Muscle layer of colon (tissue), 2 donors: ENCODE results near the gene ITPKB.

ENCODE experiments used
- H3K27ac ChIP-seq: one replicate; pipeline ENCODE4 v1.7.0; 2013; ENCODE audit warnings: low read depth, mild to moderate bottlenecking, low read length, moderate library complexity
- H3K27me3 ChIP-seq, 2 donors: one replicate each; pipeline ENCODE4 v1.7.0; 2013; ENCODE audit warnings: low read length in 2 of 2, mild to moderate bottlenecking in 2 of 2; ENCODE audit not compliant: insufficient read depth in 2 of 2, control insufficient read depth in 1 of 2
- H3K36me3 ChIP-seq: one replicate; pipeline ENCODE4 v1.7.0; 2013; ENCODE audit warnings: mild to moderate bottlenecking, low read length; ENCODE audit not compliant: insufficient read depth
- H3K4me1 ChIP-seq: one replicate; pipeline ENCODE4 v1.7.0; 2013; ENCODE audit warnings: mild to moderate bottlenecking, low read length; ENCODE audit not compliant: insufficient read depth
- H3K4me3 ChIP-seq, 2 donors: one replicate each; pipeline ENCODE4 v1.7.0; 2013; ENCODE audit warnings: low read length in 2 of 2, low read depth in 1 of 2, mild to moderate bottlenecking in 1 of 2, moderate library complexity in 1 of 2
- H3K9ac ChIP-seq: one replicate; pipeline ENCODE4 v1.7.0; 2013; ENCODE audit warnings: low read length
- H3K9me3 ChIP-seq: one replicate; pipeline ENCODE4 v1.7.0; 2013; ENCODE audit warnings: mild to moderate bottlenecking, low read length
- donor health status: abdominal sarcoma.
- donor health status: Adenocarcinoma of cecum.

ITPKB gene

GRCh38 chr1:226699166-226699565 is 39.9 kb downstream of the ITPKB start:
- peaks cover 24% of the 10 kb centered on the region for H3K36me3 ChIP-seq
- H3K4me3 ChIP-seq: no peak overlapping the region
- peaks cover 79% of the 10 kb centered on the region for H3K4me1 ChIP-seq
- no peaks in the 10 kb centered on the region for H3K9me3 ChIP-seq
- H3K27me3 ChIP-seq: no peaks in the 10 kb centered on the region
- no peak overlapping the region for H3K9ac ChIP-seq
- peak overlapping the region; percentile 72 for H3K27ac ChIP-seq

GRCh38 chr1:226698659-226699058 is 40.4 kb downstream of the ITPKB start:
- H3K4me3 ChIP-seq: no peak overlapping the region
- peaks cover 24% of the 10 kb centered on the region for H3K36me3 ChIP-seq
- peaks cover 76% of the 10 kb centered on the region for H3K4me1 ChIP-seq

GRCh38 chr1:226697929-226698544 is 41.0 kb downstream of the ITPKB start:
- Histone ChIP-seq H3K27ac (peak overlapping the region; percentile 72), H3K9ac (no peak overlapping the region), H3K9me3 (no peaks in the 10 kb centered on the region), H3K4me1 (peaks cover 81% of the 10 kb centered on the region), H3K27me3 (no peaks in the 10 kb centered on the region), H3K36me3 (peaks cover 24% of the 10 kb centered on the region), H3K4me3 (no peak overlapping the region)

More at GRCh38 chr1:226698659-226699058, 40.4 kb downstream of the ITPKB start:
- H3K9ac ChIP-seq: no peak overlapping the region
- no peaks in the 10 kb centered on the region for H3K9me3 ChIP-seq
- peak overlapping the region; percentile 72 for H3K27ac ChIP-seq
- H3K27me3 ChIP-seq: no peaks in the 10 kb centered on the region

GRCh38 chr1:226697151-226697928 is 41.7 kb downstream of the ITPKB start:
- Histone ChIP-seq H3K27ac (peak overlapping the region; percentile 72), H3K9me3 (no peaks in the 10 kb centered on the region), H3K4me1 (peaks cover 82% of the 10 kb centered on the region), H3K36me3 (peaks cover 24% of the 10 kb centered on the region), H3K27me3 (no peaks in the 10 kb centered on the region), H3K4me3 (peak overlapping the region in 1 of 2 donors; percentile 2), H3K9ac (peak overlapping the region; percentile 12)

- Histone ChIP-seq H3K9me3 (no peaks in the 10 kb centered on the region), H3K36me3 (peaks cover 24% of the 10 kb centered on the region), H3K4me1 (peaks cover 82% of the 10 kb centered on the region), H3K27me3 (no peaks in the 10 kb centered on the region), H3K27ac (peak overlapping the region; percentile 19), H3K4me3 (peak overlapping the region in 1 of 2 donors; percentile 2), H3K9ac (peak overlapping the region; percentile 12)
Observed at GRCh38 chr1:226696547-226696946, 42.5 kb downstream of the ITPKB start.

- Histone ChIP-seq H3K9me3 (no peaks in the 10 kb centered on the region), H3K27me3 (no peaks in the 10 kb centered on the region), H3K9ac (no peak overlapping the region), H3K36me3 (peaks cover 24% of the 10 kb centered on the region), H3K4me3 (no peak overlapping the region), H3K27ac (peak overlapping the region; percentile 46), H3K4me1 (peaks cover 84% of the 10 kb centered on the region)
Observed at GRCh38 chr1:226695335-226695900, 43.7 kb downstream of the ITPKB start.

GRCh38 chr1:226692823-226693222 is 46.3 kb downstream of the ITPKB start:
- H3K27ac ChIP-seq: peak overlapping the region; percentile 70
- no peaks in the 10 kb centered on the region for H3K9me3 ChIP-seq
- peaks cover 88% of the 10 kb centered on the region for H3K4me1 ChIP-seq
- no peak overlapping the region for H3K4me3 ChIP-seq
- no peaks in the 10 kb centered on the region for H3K27me3 ChIP-seq
- peak overlapping the region; percentile 15 for H3K9ac ChIP-seq
- peaks cover 11% of the 10 kb centered on the region for H3K36me3 ChIP-seq

GRCh38 chr1:226692051-226692792 is 46.9 kb downstream of the ITPKB start:
- H3K9ac ChIP-seq: peak overlapping the region; percentile 15
- peak overlapping the region; percentile 70 for H3K27ac ChIP-seq
- H3K4me1 ChIP-seq: peaks cover 88% of the 10 kb centered on the region
- H3K4me3 ChIP-seq: no peak overlapping the region
- H3K36me3 ChIP-seq: peaks cover 9% of the 10 kb centered on the region
- no peaks in the 10 kb centered on the region for H3K9me3 ChIP-seq
- no peaks in the 10 kb centered on the region for H3K27me3 ChIP-seq

GRCh38 chr1:226691247-226691646 is 47.8 kb downstream of the ITPKB start:
- no peaks in the 10 kb centered on the region for H3K36me3 ChIP-seq
- no peaks in the 10 kb centered on the region for H3K9me3 ChIP-seq
- H3K27me3 ChIP-seq: no peaks in the 10 kb centered on the region
- no peak overlapping the region for H3K4me3 ChIP-seq
- H3K9ac ChIP-seq: peak overlapping the region; percentile 25
- H3K4me1 ChIP-seq: peaks cover 88% of the 10 kb centered on the region
- peak overlapping the region; percentile 70 for H3K27ac ChIP-seq

GRCh38 chr1:226690460-226690982 is 48.6 kb downstream of the ITPKB start:
- Histone ChIP-seq H3K9ac (peak overlapping the region; percentile 25), H3K27me3 (no peaks in the 10 kb centered on the region), H3K4me1 (peaks cover 88% of the 10 kb centered on the region)

GRCh38 chr1:226688808-226689207 is 50.3 kb downstream of the ITPKB start:
- Histone ChIP-seq H3K9ac (peak overlapping the region; percentile 1), H3K4me3 (no peak overlapping the region), H3K27ac (peak overlapping the region; percentile 70), H3K4me1 (peaks cover 100% of the 10 kb centered on the region), H3K9me3 (no peaks in the 10 kb centered on the region), H3K36me3 (peaks cover 4% of the 10 kb centered on the region), H3K27me3 (no peaks in the 10 kb centered on the region)

More at GRCh38 chr1:226690460-226690982, 48.6 kb downstream of the ITPKB start:
- no peaks in the 10 kb centered on the region for H3K36me3 ChIP-seq
- H3K9me3 ChIP-seq: no peaks in the 10 kb centered on the region
- H3K27ac ChIP-seq: peak overlapping the region; percentile 70
- peak overlapping the region in 1 of 2 donors; percentile 12 for H3K4me3 ChIP-seq
